ENCODE data around the gene PLSCR5. TPM values are rescaled to one million over a fixed set of nuclear protein-coding genes. Genes with fewer than 3 reads are reported as not detected.

The PLSCR5 gene
- polyA plus RNA-seq, 1 donor (not counting 4 experiments of a cell fraction or from before 2014, with no cell fraction given) = not detected

GRCh38 chr3:146537603-146538002, 67.5 kb downstream of the PLSCR5 start:
- Histone ChIP-seq H3K36me3 (ENCODE audit: control insufficient read depth in 2 of 2, extremely low read depth in 1 of 2, insufficient read depth in 2 of 2, low read length in 2 of 2) (peaks cover 0 to 4% of the 10 kb centered on the region in 2 experiments), H2AFZ (ENCODE audit: control insufficient read depth, low read length) (no peak overlapping the region), H3K4me2 (ENCODE audit: control insufficient read depth, extremely low read depth, insufficient read depth, low read depth, low read length) (no peak overlapping the region), H3K9me1 (ENCODE audit: control insufficient read depth, extremely low read depth, insufficient read depth, low read length) (no peaks in the 10 kb centered on the region), H3K9me3 (ENCODE audit: control insufficient read depth, low read depth, low read length) (no peaks in the 10 kb centered on the region), H3K4me1 (ENCODE audit: control insufficient read depth, extremely low read depth, insufficient read depth, low read length) (peaks cover 10% of the 10 kb centered on the region), H3K9ac (ENCODE audit: control insufficient read depth, extremely low read depth, insufficient read depth, low read length) (no peak overlapping the region), H3K4me3 (ENCODE audit: control insufficient read depth in 2 of 3, extremely low read depth in 1 of 3, insufficient read depth in 2 of 3, low read depth in 1 of 3, low read length in 3 of 3) (no peak overlapping the region), H4K20me1 (ENCODE audit: control insufficient read depth, extremely low read depth, insufficient read depth, low read length) (no peaks in the 10 kb centered on the region), H3K27ac (ENCODE audit: control insufficient read depth, insufficient read depth, low read length) (no peak overlapping the region), H3K27me3 (ENCODE audit: control insufficient read depth, extremely low read depth, insufficient read depth, low read length) (no peaks in the 10 kb centered on the region), H3K79me2 (ENCODE audit: control insufficient read depth, insufficient read depth, low read length) (peaks cover 82% of the 10 kb centered on the region)
- no peak for TF ChIP-seq CTCF (optimal IDR thresholded peaks at IDR 0.05 in 1 of 3, IDR thresholded peaks at IDR 0.05 in 1 of 3, conservative IDR thresholded peaks at IDR 0.05 in 1 of 3; ENCODE audit: extremely low read depth in 1 of 3, insufficient read depth in 2 of 3, low read length in 3 of 3)
- FAIRE-seq (no peak), DNase-seq (ENCODE audit: low read depth, low spot score) (no peak)
- dilution Hi-C loops (cut with MboI; ENCODE audit: extremely low pct_ligation_motif_present, low sequenced_read_pairs) = no loop called here

- Histone ChIP-seq H3K79me2 (ENCODE audit: control insufficient read depth, insufficient read depth, low read length) (peaks cover 76% of the 10 kb centered on the region), H3K4me1 (ENCODE audit: control insufficient read depth, extremely low read depth, insufficient read depth, low read length) (peaks cover 8% of the 10 kb centered on the region), H2AFZ (ENCODE audit: control insufficient read depth, low read length) (no peak overlapping the region), H3K36me3 (ENCODE audit: control insufficient read depth in 2 of 2, extremely low read depth in 1 of 2, insufficient read depth in 2 of 2, low read length in 2 of 2) (peaks cover 3 to 7% of the 10 kb centered on the region in 2 experiments), H3K4me3 (ENCODE audit: control insufficient read depth in 2 of 3, extremely low read depth in 1 of 3, insufficient read depth in 2 of 3, low read depth in 1 of 3, low read length in 3 of 3) (no peak overlapping the region), H3K4me2 (ENCODE audit: control insufficient read depth, extremely low read depth, insufficient read depth, low read depth, low read length) (no peak overlapping the region), H3K27me3 (ENCODE audit: control insufficient read depth, extremely low read depth, insufficient read depth, low read length) (no peaks in the 10 kb centered on the region), H3K9me3 (ENCODE audit: control insufficient read depth, low read depth, low read length) (no peaks in the 10 kb centered on the region), H3K9me1 (ENCODE audit: control insufficient read depth, extremely low read depth, insufficient read depth, low read length) (no peaks in the 10 kb centered on the region), H3K9ac (ENCODE audit: control insufficient read depth, extremely low read depth, insufficient read depth, low read length) (no peak overlapping the region), H3K27ac (ENCODE audit: control insufficient read depth, insufficient read depth, low read length) (peak overlapping the region; percentile 8), H4K20me1 (ENCODE audit: control insufficient read depth, extremely low read depth, insufficient read depth, low read length) (no peaks in the 10 kb centered on the region)
- FAIRE-seq (peak; percentile 13), DNase-seq (ENCODE audit: low read depth, low spot score) (no peak)
- dilution Hi-C loops (cut with MboI; ENCODE audit: extremely low pct_ligation_motif_present, low sequenced_read_pairs) = no loop called here
- TF ChIP-seq EZH2 (IDR thresholded peaks at IDR 0.05; ENCODE audit: low read length) (no peak), CTCF (optimal IDR thresholded peaks at IDR 0.05 in 1 of 3, IDR thresholded peaks at IDR 0.05 in 1 of 3, conservative IDR thresholded peaks at IDR 0.05 in 1 of 3; ENCODE audit: extremely low read depth in 1 of 3, insufficient read depth in 2 of 3, low read length in 3 of 3) (no peak)
These were observed 68.5 kb downstream of the PLSCR5 start for GRCh38 chr3:146536681-146537080.

Small RNA genes lying within 50 kb of the gene (small RNA-seq; reads per million reads assigned to genes)
- 0 to 0.25 (median 0) reads per million in 3 experiments for gene RNU6-428P (ENCODE audit: insufficient read length in 3 of 3, low read depth in 3 of 3, low replicate concordance in 1 of 3)

Other genes with a start within 250 kb of the PLSCR5 start
- not detected in 3 replicates for gene PLSCR2, start 135.8 kb downstream of the PLSCR5 start, polyA plus RNA-seq
- gene PLSCR1, start 60.7 kb downstream of the PLSCR5 start, polyA plus RNA-seq = 42.4 to 132 TPM (median 77.6 TPM) in 3 replicates

Measured in keratinocyte (primary cell).